Myocyte (in vitro differentiated cells): ENCODE measurements around the gene CNPY2. TPM values are rescaled to one million over a fixed set of nuclear protein-coding genes. Genes with fewer than 3 reads are reported as not detected.
A peak's percentile ranks its signal among the peaks of the same experiment; 100 is the strongest.
"Not testable (repeated sequence)": the region's sequence is repeated elsewhere in the genome, so short reads cannot be mapped to it uniquely, and the experiment has no call there.

Source experiments
- DNase-seq: peaks from one replicate; pipeline ENCODE4 v3.0.0-alpha.2; 2012; ENCODE audit warnings: low read depth
- total RNA-seq: library from RNA; depleted of rRNA; stranded (reverse); fragments of >200 nt; gene quantifications from 2 replicates; pipeline ENCODE4 v1.2.3, GENCODE V29; 2014

CNPY2 gene
- total RNA-seq, 1 donor from 2014 or later = 83.1 TPM

GRCh38 chr12:56298828-56299227 lies 17.0 kb downstream of the CNPY2 start:
- no peak for DNase-seq

- no peak for DNase-seq
These were observed 18.4 kb downstream of the CNPY2 start for GRCh38 chr12:56297400-56297799.

GRCh38 chr12:56296295-56296694 lies 19.5 kb downstream of the CNPY2 start:
- DNase-seq = no peak

- no peak for DNase-seq
These were observed 22.0 kb downstream of the CNPY2 start for GRCh38 chr12:56293795-56294194.

GRCh38 chr12:56288705-56289387 lies 26.9 kb downstream of the CNPY2 start:
- DNase-seq = no peak

GRCh38 chr12:56286044-56286830 lies 29.6 kb downstream of the CNPY2 start:
- no peak for DNase-seq

- DNase-seq = not testable (repeated sequence)
These were observed 31.5 kb downstream of the CNPY2 start for GRCh38 chr12:56284263-56284662.

- no peak for DNase-seq
These were observed 33.2 kb downstream of the CNPY2 start for GRCh38 chr12:56282579-56282978.

- DNase-seq = no peak
These were observed 33.8 kb downstream of the CNPY2 start for GRCh38 chr12:56282030-56282429.

GRCh38 chr12:56280849-56281248 lies 34.9 kb downstream of the CNPY2 start:
- DNase-seq = no peak

- no peak for DNase-seq
These were observed 36.9 kb downstream of the CNPY2 start for GRCh38 chr12:56278905-56279304.

GRCh38 chr12:56274299-56274698 lies 41.5 kb downstream of the CNPY2 start:
- DNase-seq = no peak

GRCh38 chr12:56272468-56272867 lies 43.3 kb downstream of the CNPY2 start:
- not testable (repeated sequence) for DNase-seq

- DNase-seq = peak; percentile 68
These were observed 44.8 kb downstream of the CNPY2 start for GRCh38 chr12:56271031-56271430.

GRCh38 chr12:56267443-56268071 lies 48.2 kb downstream of the CNPY2 start:
- peak; percentile 60 for DNase-seq

GRCh38 chr12:56266693-56267442 lies 48.9 kb downstream of the CNPY2 start, which contains the start of gene COQ10A:
Gene COQ10A (plus strand): TSS chr12:56266942. CDS start chr12:56267119, 177 bp downstream.
- DNase-seq = peak; percentile 93

- peak; percentile 32 for DNase-seq
These were observed 49.6 kb downstream of the CNPY2 start for GRCh38 chr12:56266068-56266692.

- DNase-seq = not testable (repeated sequence)
These were observed 52.8 kb downstream of the CNPY2 start for GRCh38 chr12:56262955-56263354.

GRCh38 chr12:56261503-56262232 lies 54.1 kb downstream of the CNPY2 start:
- DNase-seq = peak; percentile 98

GRCh38 chr12:56260921-56261320 lies 54.9 kb downstream of the CNPY2 start:
- peak; percentile 59 for DNase-seq
